Amniotic epithelial cell (primary cell): ENCODE results near the gene PLPP1.

ENCODE experiments used
- DNase-seq: peaks from one replicate; pipeline ENCODE4 v3.0.0-alpha.2; 2010; ENCODE audit warnings: low read depth

Gene PLPP1

DNA sequence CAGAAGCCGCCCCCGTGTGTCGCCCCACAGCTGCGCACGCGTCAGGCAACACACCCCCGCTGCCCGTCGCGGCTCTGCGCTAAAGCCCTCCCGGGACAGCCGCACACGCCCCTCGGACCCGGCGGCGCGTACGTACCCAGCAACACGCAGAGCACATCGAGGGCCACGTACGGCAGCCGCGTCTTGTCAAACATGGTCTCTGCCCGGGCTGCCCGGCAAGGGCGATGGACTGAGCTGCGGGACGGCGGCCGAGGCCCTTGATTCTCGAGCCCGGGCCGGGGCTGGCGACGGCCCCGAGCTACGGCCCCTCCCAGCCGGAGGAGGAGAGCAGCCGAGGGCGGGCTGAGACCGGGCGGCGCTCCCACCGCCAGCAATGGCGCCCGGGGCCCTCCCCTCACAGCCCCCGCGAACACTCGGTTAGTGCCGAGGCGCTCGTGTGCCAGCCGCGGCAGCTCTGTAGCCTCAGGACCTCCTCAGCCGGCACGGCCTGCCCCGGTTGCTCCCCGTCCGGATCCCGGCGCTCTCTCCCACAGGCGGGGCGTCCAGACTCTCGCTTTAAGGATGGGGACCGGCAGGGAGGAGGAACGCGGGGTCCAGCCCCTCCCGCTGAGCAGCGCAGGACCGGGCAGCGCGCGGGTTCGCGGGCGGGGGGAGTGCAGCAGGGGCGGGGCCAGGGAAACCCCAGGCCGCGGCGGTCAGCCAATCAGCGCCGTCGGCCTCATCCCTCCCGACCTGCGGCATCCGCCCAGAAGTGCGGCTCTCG lies at the start of gene PLPP1:
PLPP1 (minus strand) TSS at position 529 of the 763 bp plus-strand sequence; CDS start at position 194, 335 bp downstream.
- peak; percentile 82 for DNase-seq

DNA sequence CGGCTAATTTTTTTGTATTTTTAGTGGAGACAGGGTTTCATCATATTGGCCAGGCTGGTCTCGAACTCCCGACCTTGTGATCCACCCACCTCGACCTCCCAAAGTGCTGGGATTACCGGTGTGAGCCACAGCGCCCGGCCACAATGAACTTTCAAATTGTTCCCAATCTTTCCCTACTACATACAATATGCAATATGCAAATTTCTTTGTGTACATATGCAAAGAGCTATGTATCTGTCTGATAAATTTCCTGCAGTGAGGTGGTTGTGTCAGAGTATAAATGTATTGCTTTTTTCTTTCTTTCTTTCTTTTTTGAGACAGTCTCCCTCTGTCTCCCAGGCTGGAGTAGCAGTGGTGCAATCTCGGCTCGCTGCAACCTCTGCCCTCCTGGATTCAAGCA lies 48.8 kb upstream of the PLPP1 start:
- no peak for DNase-seq

DNA sequence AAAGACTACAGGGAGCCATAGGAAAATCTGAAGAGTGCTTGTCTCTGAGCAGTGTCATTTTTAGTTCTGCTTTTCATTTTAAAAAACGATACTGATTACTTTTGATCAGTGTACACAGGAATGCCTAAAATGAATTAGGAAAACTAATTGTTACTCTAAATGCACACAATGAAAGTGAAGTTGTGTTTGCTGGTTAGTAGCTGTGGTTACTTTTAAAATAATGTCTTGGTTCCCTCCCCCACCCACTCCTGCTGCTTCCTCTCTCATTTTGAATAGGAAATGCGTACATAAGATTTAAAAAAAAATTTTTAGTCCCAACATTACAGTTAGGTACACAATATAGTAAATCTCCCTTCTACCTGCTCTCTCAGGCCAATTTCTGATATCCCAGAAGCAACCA lies 47.5 kb upstream of the PLPP1 start:
- no peak for DNase-seq

DNA sequence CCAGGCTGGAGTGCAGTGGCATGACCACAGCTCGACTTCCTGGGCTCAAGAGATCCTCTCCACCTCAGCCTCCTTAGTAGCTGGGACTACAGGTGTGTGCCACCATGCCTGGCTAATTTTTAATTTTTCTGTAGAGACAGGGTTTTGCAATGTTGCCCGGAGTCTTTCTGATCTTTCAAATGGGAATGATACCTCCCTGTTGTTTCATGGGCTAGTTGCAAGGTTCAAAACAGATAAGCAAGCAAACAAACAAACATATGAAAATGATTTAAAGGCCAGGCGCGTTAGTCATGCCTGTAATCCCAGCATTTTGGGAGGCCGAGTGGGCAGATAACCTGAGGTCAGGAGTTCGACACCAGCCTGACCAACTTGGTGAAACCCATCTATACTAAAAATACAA lies 45.3 kb upstream of the PLPP1 start:
- DNase-seq = no peak

DNA sequence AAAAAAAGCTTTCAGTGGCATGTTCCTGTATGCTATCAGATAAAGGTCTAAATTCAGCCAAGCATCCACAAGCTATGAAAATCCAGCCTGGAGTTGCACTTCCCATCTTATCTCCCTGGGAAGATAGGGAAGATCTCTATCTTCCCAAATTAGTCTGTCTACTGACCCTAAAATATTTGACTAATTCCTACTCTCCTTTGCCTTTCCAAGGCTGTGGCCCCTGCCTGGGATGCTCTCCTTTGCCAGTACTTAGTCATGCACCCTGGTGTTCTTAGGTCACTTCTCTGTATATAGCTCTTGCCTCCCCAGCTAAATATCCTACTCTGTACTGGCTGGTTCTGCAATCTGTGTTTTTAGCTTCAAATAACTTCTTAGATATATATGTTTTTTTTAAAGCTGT lies 44.0 kb upstream of the PLPP1 start:
- DNase-seq = peak; percentile 70

DNA sequence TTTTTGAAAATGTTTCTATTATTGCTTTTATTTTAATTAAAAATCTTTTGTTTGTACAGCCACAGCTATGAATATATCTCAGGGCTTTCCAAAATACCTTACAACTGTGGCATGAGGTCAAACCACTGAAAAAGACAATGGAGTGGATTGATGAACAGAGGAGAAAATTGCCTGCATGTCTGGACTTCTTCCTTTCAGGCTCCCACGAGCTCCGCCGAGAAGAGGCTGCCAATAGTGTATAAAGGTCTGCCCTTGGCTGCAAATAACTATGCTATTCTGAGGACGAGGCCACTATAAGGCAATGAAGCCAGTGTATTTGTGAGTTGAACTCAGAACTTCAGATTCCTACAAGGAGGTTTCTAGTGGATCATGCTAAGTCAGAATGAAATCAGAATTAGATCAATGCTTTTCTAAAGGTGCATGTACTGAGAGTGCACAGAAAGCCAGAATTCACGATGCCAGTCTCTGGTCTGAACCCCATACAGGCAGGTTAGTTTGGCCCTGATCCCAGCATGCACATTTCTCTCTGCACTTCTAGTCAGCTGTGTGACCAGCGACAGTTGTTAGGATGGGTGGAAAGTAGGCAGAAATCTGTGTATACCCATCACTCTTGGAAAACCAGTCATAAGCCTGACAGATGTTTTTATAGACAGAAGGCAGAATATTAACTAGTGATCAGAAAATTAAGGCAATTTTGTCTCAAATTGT lies 42.7 kb upstream of the PLPP1 start:
- DNase-seq = peak; percentile 86

DNA sequence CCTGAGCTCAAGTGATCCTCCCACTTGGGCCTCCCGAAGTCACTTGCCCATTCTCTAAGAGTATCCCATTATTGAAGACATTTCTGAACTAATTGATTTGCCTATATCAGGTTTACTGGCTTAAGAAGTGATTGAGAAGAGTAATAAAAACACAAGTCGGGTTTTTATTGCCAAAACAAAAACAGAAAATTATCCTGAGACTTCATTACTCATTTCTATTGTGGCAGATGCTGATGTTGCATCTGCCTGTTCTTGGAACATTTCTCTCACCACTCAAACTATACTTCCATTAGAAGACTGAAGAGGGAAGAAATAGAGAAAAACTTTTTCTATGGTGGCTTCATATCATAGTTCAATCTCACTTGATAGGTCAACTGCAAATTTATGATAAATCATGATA lies 41.9 kb upstream of the PLPP1 start:
- no peak for DNase-seq

DNA sequence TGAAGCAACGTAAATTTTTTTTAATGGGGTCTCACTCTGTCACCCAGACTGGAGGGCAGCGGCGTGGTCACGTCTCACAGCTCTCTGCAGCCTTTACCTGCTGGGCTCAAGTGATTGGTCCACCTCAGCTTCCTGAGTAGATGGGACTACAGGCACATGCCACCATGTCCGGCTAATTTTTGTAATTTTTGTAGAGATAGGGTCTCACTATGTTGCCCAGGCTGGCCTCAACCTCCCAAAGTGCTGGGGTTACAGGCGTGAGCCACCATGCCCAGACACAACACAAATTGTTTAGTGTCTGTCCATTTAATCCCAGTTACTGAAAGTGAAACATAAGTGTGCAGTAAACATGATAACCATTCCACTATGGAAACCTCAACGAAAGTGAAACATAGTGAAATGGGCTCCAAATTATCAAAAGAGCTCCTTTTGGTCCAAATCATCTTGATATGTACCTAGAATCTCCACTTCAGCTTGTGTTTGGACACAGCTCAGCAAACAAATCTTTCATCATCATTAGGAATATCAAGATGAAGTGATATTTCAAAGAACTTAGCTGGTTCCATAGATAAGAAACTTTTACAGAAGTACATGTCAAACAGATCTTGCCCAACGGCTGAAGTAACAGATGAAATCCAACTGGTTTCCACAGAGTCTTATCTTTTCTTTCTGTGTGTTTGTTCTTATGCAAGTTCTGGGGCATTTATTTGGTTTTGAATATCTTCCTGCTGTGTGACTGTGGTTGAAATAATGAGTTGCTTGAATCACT lies 41.2 kb upstream of the PLPP1 start:
- DNase-seq = peak; percentile 99

DNA sequence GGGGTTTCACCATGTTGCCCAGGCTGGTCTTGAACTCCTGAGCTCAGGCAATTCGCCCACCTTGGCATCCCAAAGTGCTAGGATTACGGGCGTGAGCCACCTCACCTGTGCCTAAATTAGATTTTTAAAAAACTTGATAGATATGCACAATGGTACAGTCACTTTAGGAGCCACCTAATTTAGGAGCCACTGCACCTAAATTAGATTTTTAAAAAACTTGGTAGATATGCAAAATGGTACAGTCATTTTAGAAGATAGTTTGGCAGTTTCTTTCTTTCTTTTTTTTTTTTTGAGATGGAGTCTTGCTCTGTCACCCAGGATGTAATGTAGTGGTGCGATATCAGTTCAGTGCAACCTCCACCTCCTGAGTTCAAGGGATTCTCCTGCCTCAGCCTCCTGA lies 37.8 kb upstream of the PLPP1 start:
- no peak for DNase-seq

DNA sequence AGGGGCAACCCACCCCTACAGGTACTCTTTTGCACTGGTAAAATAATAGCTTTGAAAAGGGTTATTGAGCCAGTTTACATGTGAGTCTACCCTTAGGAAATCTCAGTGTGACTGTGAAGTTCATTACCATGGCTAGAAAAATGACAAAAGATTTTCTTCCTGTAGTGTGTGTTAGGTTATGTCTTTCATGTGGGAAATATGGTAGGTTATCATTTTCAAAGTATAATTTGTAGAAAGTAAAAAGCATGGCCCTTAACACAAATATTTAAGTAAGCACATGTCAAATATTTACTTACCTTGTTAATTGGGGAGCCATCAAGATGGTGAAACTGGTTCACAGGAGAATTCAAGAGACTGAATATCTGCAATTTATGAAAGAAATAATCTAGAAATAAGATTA lies 37.3 kb upstream of the PLPP1 start:
- DNase-seq = no peak

DNA sequence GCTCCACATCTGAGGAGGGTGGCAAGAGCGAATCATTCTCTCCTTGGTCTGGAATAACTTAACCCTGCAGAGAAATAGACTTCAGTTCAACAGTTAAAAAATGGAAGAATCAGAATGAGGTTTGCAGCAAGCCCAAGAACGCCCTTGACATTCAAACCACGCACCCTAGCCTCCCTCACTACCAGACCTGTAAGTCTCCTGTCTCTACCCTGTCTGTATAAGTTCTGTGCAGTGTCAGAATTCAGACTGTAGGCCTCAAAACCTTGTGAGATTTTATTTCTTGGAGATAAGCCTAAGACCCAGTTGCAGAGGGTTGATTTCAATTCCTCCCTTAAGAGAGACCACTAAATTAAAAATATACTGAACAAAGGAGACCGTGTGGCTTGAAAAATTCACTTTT lies 35.8 kb upstream of the PLPP1 start:
- peak; percentile 33 for DNase-seq

DNA sequence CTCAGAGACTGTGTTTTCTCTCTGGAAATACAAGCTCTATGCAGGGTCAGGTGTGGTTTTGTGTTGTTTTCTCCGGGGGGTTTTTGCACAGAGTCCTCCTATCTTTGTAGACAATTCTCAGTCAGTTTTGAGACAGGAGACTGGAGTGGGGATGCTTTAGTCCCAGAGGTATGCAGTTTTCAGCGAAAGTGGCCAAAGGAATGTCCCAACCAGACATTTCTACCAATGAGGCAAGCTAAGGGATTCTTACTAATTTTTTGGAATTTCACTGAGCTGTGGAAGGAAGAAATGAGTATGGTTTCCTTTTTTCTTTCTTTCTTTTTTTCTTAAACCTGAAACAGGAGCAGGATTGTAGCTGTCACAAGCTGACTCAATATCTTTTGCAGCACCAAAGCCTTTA lies 35.3 kb upstream of the PLPP1 start:
- peak; percentile 42 for DNase-seq

DNA sequence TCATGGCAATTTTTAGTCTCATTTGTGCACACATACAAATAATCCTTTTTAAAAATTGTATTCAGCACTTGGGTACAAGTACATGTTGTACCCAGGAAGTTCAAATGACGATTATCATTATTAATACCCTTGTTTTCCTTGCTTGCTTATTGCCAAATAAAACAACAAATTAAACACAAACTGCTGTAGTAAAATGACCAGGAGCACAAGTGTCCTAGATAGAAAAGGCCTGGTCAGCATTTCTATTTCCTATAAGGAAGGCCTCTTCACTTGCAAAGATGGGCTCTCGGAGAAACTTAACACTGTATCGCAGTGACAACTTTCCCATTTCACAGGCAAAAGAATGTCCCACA lies 34.7 kb upstream of the PLPP1 start:
- no peak for DNase-seq

DNA sequence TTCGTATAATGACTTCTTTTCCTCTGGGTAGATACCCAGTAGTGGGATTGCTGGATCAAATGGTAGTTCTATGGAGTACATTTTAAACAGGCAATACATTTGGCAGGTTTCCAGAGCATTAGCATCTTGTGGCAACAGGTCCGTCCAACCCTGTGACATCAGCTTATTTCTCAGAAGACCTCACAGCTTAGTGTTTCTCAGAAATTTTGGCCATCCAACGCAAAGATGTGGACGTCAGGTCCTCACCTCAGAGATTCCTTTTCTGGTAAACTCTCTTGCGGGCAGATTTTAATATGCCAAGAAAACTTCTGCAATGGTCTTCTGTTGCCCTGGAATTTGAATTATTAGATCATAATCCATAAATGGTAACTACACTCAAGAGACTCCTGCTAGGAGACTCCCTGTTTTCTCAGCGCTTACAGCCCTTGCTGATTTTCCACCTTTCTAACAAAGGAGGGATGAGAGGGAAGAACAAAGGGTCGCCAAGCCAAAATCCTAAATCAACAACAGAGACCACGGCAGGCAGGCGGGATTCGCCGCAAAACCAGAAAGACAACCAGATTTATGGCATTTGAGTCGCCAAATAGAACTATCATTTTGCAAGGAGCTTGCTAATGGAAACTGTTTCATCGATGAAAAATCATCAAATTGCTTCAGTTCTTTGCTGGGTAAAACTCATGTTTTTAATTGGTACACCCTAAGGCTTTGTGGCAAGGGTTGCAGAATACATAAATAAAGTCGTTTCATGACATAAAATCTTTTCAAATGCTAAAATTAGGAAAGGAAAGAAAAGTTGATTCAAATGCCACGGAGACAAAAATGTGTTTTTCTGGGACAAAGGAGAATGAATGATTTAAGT lies 34.1 kb upstream of the PLPP1 start:
- DNase-seq = peak; percentile 29

DNA sequence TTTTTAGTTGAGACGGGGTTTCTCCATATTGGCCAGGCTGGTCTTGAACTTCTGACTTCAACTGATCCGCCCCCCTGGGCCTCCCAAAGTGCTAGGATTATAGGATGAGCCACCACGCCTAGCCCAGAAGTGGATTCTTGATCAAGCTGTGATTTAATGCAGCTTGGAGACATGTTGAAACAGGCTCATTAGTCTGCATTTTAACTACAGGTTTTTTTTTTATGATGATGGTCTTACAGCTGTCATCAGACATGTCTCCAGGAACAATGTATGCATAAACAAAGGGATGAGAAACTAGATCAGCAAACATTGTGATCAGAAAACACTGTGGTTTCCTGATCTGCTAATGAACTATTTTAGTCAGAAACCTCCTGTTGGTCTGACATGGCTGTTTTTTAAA lies 30.0 kb upstream of the PLPP1 start:
- DNase-seq = no peak

DNA sequence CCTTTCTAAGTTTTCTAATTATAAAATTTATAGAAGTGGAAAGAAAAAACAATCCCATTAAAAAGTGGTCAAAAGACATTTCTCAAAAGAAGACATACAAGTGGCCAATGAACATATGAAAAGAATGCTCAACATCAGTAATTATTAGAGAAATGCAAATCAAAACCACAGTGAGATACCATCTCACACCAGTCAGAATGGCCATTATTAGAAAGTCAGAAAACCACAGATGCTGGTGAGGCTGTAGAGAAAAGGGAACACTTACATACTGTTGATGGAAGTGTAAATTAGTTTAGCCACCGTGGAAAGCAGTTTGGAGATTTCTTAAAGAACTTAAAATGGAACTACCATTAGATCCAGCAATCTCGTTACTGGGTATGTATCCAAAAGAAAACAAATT lies 23.7 kb upstream of the PLPP1 start:
- no peak for DNase-seq

DNA sequence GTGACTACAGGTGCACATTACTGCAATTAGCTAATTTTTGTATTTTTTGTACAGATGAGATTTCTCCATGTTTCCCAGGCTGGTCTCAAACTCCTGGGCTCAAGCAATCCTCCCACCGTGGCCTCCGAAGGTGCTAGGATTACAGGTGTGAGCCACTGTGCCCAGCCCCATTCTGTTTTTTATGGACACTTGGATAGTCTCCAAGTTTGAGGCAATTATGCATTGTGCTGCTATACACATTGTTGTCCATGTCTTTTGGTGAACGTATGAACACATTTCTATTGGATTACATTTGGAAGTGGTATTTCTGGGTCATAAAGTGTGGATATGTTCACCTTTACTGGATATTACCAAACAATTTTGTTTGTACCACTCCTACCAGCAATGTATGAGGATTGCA lies 22.4 kb upstream of the PLPP1 start:
- no peak for DNase-seq

DNA sequence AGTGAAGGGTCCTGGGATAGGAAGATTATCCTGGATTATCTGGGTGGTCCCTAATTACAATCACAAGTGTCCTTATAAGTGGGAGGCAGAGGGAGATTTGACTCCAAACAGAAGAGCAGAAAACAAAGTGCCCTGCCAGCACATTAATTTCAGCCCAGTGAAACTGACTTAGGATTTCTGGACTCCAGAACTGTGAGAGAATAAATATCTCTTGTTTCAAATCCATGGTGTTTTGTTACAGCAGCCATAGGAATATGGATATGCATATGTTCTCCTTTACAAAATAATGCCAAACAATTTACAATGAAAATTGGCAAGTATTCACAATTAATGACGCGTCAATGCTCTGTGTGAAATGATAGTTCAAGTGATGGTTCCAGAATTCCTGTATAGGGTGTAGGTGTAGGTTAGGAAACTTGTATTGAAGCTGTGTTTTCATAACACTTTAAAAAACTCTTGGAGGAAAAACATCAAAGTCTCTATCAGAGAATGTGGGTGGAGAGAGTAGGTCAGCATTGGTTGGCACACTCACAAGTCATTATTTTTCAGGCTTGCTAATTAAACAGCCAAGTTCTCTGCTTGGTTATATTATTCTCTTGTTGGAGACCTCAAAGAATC lies 19.9 kb upstream of the PLPP1 start:
- no peak for DNase-seq

DNA sequence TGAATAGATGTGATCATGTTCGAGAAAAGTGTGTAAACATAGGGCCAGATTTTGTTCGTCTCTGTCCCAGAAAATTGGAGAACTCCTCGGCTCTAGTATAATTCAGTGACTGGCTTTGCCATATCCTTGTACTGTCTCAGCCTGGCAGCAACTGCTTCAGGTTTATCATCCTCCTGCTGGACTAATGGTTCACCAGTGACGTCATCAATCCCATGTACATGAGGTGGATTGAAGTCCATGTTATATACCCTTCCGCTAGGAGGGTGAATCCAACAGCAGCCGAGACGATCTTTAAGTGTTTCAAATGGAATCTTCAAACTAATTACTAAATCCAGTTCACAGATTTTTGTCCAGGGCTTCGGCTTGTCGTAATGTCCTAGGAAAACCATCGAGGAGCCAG lies 17.1 kb upstream of the PLPP1 start:
- no peak for DNase-seq

DNA sequence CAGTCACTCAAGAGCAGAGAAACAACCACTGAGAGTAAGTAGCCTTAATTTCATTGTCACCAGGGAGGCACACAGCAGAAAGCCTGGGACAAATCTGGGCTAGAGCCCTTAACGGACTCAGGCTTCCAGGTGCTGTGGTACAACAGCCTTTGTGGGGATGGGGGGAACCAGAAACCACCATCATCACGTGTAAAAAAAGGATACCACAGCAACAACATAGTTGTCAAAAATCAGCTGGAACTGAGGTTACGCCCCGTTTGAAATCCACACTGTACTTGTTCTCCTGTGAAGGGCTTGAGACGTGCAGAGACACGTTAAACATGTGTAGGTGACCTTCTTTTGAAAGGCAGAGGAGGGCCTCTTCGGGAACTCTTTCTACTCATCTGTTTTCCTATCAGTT lies 16.6 kb upstream of the PLPP1 start:
- no peak for DNase-seq

DNA sequence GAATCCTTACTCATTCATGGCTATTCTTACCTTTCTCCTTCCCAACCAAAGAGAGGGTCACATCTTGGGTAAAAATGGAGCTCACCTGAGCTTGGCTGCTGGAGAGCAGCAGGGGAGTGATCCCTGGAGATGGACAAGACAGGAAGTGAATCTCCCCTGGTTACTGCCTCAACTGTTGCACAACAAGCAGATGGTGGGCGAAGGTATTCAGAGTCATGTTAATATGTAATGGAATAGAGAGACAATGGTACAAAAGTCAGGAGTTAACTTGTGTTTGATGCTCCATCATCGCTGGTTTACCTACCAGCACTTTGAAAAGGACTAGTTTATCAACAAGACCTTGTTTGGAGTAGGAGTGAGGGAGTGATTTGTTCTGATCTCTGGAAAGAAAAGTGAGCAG lies 13.0 kb upstream of the PLPP1 start:
- no peak for DNase-seq

DNA sequence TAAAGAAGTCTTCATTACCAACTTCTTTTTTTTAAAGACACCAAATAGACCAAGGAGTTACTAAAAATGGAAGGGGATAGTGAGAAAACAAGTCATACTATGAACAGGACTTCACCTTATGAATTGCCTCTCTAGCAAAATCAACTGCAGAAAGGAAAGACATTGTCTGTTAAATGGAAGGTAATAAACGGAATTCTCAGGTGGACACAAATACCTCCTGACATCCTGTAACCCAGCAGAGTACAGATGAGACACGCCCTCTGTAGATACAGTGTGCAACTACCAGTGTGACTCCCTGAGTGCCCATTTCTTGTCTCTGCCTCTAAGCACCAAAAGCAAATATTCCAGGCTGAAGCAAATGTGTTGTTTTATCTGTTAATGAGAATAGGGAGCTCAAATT lies 12.2 kb upstream of the PLPP1 start:
- DNase-seq = no peak
